HL-60 (cell line): ENCODE measurements around the gene MAGEA10.
"Not testable (repeated sequence)": the region's sequence is repeated elsewhere in the genome, so short reads cannot be mapped to it uniquely, and the experiment has no call there.

ENCODE experiments used
- DNase-seq, 2 experiments: peaks; one replicate each; pipeline ENCODE4 v3.0.0-alpha.2; 2010 to 2020; ENCODE audit warnings: low read depth in 1 of 2, low spot score in 1 of 2
- H3K27ac ChIP-seq: fragments of 250-450 bp; sonication (Bioruptor Pico); replicated peaks from 2 replicates; pipeline ENCODE4 v1.5.1; 2020; ENCODE audit warnings: mild to moderate bottlenecking, moderate library complexity
- H3K27me3 ChIP-seq: fragments of 250-450 bp; sonication (Bioruptor Pico); 2 replicates; pipeline ENCODE4 v1.5.1; 2021; ENCODE audit warnings: mild to moderate bottlenecking, moderate library complexity; ENCODE audit not compliant: insufficient read depth, poor library complexity, severe bottlenecking
- H3K4me3 ChIP-seq: replicated peaks from 2 replicates; pipeline ENCODE4 v1.5.1; 2011; ENCODE audit warnings: mild to moderate bottlenecking, control low read depth, low read length; ENCODE audit not compliant: insufficient read depth
- CTCF ChIP-seq: IDR thresholded peaks from one replicate; pipeline ENCODE4 v1.5.1; 2011; ENCODE audit warnings: low read length, control low read depth, inconsistent platforms; ENCODE audit not compliant: insufficient read depth
- GABPA ChIP-seq: IDR thresholded peaks from 2 replicates; pipeline ENCODE4 v1.6.1; 2012; ENCODE audit warnings: low read depth
- POLR2AphosphoS5 ChIP-seq: IDR thresholded peaks from 2 replicates; pipeline ENCODE4 v1.6.1; 2012; ENCODE audit warnings: low read depth
- REST ChIP-seq: IDR thresholded peaks from 2 replicates; pipeline ENCODE4 v1.6.1; 2012; ENCODE audit warnings: low read depth; ENCODE audit not compliant: insufficient replicate concordance
- SPI1 ChIP-seq: IDR thresholded peaks from 2 replicates; pipeline ENCODE4 v1.6.1; 2012; ENCODE audit warnings: low read depth, mild to moderate bottlenecking, borderline replicate concordance
- long read RNA-seq: library from polyadenylated mRNA; unstranded; transcript quantifications from one replicate; pipeline ENCODE4 v2.0.0, GENCODE V29; 2020

MAGEA10 gene
- long read RNA-seq, result 0 reads

GRCh38 chrX:152138388-152138784 is at the start of gene MAGEA10:
Gene MAGEA10 (minus strand): TSS chrX:152138577. CDS start chrX:152135620, 2,957 bp downstream.
- no peak within 1 kb of the TSS for H3K4me3 ChIP-seq

GRCh38 chrX:152177497-152178269 is 39.3 kb upstream of the MAGEA10 start:
- H3K4me3 ChIP-seq, result no peak overlapping the region
- DNase-seq, result no peak
- TF ChIP-seq POLR2AphosphoS5 (no peak), REST (no peak), GABPA (no peak), CTCF (no peak), SPI1 (no peak)
- no peaks in the 10 kb centered on the region for H3K27me3 ChIP-seq
- H3K27ac ChIP-seq, result no peak overlapping the region

More at GRCh38 chrX:152138388-152138784, at the start of gene MAGEA10:
- H3K27ac ChIP-seq, result no peak within 1 kb of the TSS
- DNase-seq, result no peak
- TF ChIP-seq CTCF (no peak), GABPA (no peak), REST (no peak), SPI1 (no peak)
- no peaks in the 10 kb centered on the region for H3K27me3 ChIP-seq

GRCh38 chrX:152177052-152177451 is 38.7 kb upstream of the MAGEA10 start:
- Histone ChIP-seq H3K4me3 (no peak overlapping the region), H3K27ac (no peak overlapping the region), H3K27me3 (no peaks in the 10 kb centered on the region)
- DNase-seq, result no peak
- no peak for TF ChIP-seq GABPA
- no peak for TF ChIP-seq CTCF
- no peak for TF ChIP-seq REST
- no peak for TF ChIP-seq SPI1
- TF ChIP-seq POLR2AphosphoS5, result no peak

GRCh38 chrX:152175892-152176291 is 37.5 kb upstream of the MAGEA10 start:
- DNase-seq, H3K27me3 ChIP-seq, H3K4me3 ChIP-seq, H3K27ac ChIP-seq: not testable (repeated sequence)

GRCh38 chrX:152173923-152174322 is 35.5 kb upstream of the MAGEA10 start:
- not testable (repeated sequence) for DNase-seq, H3K27ac ChIP-seq, H3K4me3 ChIP-seq, H3K27me3 ChIP-seq
